ENCODE data around the gene MPC1.

The MPC1 gene

DNA sequence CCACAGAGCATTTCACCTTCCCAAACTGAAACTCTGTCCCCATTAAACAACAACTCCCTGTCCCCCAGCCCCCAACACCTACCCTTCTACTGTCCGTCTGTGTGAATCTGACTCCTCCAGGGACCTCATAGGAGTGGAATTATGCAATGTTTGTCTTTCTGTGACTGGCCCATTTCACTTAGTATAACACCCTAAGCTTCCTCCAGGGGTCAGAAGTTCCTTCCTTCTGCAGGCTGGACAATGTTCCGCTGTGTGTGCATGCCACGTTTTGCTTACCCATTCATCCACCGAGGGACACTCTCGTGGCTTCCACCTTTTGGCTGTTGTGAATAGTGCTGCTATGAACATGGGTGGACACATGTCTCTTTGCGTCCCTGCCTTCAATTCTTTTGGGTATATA is 37.6 kb upstream of the MPC1 start:
- no peak overlapping the region for H3K4me3 ChIP-seq (ENCODE audit: low read length)
- peak; percentile 23 for TF ChIP-seq CTCF (conservative IDR thresholded peaks at IDR 0.05; ENCODE audit: low read depth, low read length)
- no peak for DNase-seq (ENCODE audit: low read depth)

DNA sequence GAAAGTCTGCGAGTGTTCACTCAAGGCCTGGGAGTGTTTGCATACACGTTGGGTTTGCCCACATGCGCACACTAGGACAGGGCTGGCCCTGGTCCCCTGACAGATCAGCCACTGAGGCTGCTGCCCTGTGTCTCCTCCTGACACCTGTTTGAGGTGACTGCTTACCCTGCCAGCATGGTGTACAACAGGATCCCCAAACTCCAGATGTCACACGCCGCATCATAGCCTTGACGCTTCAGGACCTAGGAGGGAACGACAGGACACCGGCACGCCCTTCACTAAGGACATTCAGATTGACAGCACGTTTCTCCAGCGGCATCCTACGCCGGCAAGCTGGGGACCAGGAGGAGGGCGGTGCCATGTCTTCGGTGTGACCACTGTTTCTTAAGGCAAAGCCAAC is 37.0 kb upstream of the MPC1 start:
- TF ChIP-seq CTCF (conservative IDR thresholded peaks at IDR 0.05; ENCODE audit: low read depth, low read length) = no peak

GRCh38 chr6:166419286-166419685 is 36.5 kb upstream of the MPC1 start:
- no peak for TF ChIP-seq CTCF (conservative IDR thresholded peaks at IDR 0.05; ENCODE audit: low read depth, low read length)
- no peak overlapping the region for H3K4me3 ChIP-seq (ENCODE audit: low read length)
- DNase-seq (ENCODE audit: low read depth) = no peak

More for the DNA sequence above, 37.0 kb upstream of the MPC1 start:
- no peak overlapping the region for H3K4me3 ChIP-seq (ENCODE audit: low read length)
- DNase-seq (ENCODE audit: low read depth) = no peak

GRCh38 chr6:166418691-166419143 is 36.0 kb upstream of the MPC1 start:
- H3K4me3 ChIP-seq (ENCODE audit: low read length) = no peak overlapping the region
- no peak for TF ChIP-seq CTCF (conservative IDR thresholded peaks at IDR 0.05; ENCODE audit: low read depth, low read length)
- DNase-seq (ENCODE audit: low read depth) = no peak

DNA sequence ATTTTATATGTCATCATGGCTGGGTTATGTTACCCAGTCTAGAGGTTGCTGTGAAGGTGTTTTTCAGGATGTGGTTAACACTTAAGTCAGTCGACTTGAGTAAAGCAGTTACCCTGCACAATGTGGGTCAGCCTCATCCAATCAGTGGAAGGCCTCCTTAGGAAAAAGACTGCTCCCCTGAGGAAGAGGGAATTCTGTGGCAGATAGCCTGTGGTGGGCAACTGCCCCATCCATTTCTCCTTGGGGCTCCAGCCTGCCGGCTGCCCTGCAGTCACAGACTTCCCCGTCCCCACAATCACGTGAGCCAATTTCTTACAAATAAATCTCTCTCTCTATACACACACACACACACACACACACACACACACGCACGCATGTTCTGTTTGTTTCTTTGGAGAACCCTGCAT is 34.5 kb upstream of the MPC1 start:
- no peak overlapping the region for H3K4me3 ChIP-seq (ENCODE audit: low read length)
- no peak for TF ChIP-seq CTCF (conservative IDR thresholded peaks at IDR 0.05; ENCODE audit: low read depth, low read length)
- no peak for DNase-seq (ENCODE audit: low read depth)

DNA sequence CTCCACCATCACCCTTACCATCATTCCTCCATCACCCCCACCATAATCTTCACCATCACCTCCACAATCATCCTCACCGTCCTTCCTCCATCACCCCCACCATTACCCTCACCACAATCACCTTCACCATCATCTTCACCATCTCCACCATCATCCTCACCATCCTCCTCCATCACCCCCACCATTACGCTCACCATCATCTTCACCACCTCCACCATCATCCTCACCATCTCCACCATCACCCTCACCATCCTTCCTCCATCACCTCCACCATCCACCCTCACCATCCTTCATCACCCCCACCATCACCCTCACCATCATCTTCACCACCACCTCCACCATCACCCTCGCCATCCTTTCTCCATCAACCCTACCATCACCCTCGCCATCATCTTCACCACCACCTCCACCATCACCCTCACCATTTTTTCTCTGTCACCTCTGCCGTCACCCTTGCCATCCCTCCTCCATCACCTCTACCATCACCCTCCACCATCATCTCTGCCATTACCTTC is 33.1 kb upstream of the MPC1 start:
- TF ChIP-seq CTCF (conservative IDR thresholded peaks at IDR 0.05; ENCODE audit: low read depth, low read length) = no peak
- no peak overlapping the region for H3K4me3 ChIP-seq (ENCODE audit: low read length)
- no peak for DNase-seq (ENCODE audit: low read depth)

- H3K4me3 ChIP-seq (ENCODE audit: low read length) = no peak overlapping the region
- DNase-seq (ENCODE audit: low read depth) = no peak
- TF ChIP-seq CTCF (conservative IDR thresholded peaks at IDR 0.05; ENCODE audit: low read depth, low read length) = no peak
These were observed 32.6 kb upstream of the MPC1 start for GRCh38 chr6:166415306-166415705.

All from retinal pigment epithelial cell (primary cell).